HepG2 (cell line): ENCODE results near the gene MYL4. TPM values are rescaled to one million over a fixed set of nuclear protein-coding genes. Genes with fewer than 3 reads are reported as not detected.

Source experiments
- ATAC-seq: fragments of 200-7000 bp; cut with Tn5 transposase; 3 replicates; pipeline ENCODE4 v1.9.1; 2020; ENCODE audit warnings: mild to moderate bottlenecking, moderate library complexity
- BruUV-seq: library from RNA; stranded (reverse); fragments of 400-500 nt; replicated peaks from 2 replicates; lab custom pipeline; 2021; lab: Mats Ljungman, UMichigan
- CTCF ChIA-PET: fragments of 300-600 bp; formaldehyde crosslinking; extraction: SDS; loops from one replicate; lab custom pipeline; 2021; ENCODE audit warnings: low total read pairs, inconsistent platforms, low intra/inter-chr PET ratio; lab: Yijun Ruan, JAX
- POLR2A ChIA-PET: fragments of 350-600 bp; sonication (Branson Sonifier 250); formaldehyde crosslinking; loops from one replicate; lab custom pipeline; 2020; ENCODE audit warnings: antibody characterized with exemption, inconsistent platforms; lab: Yijun Ruan, JAX
- DNase-seq: peaks from one replicate; pipeline ENCODE4 v3.0.0-alpha.2; 2015; ENCODE audit warnings: low spot score
- FAIRE-seq: peaks from 3 replicates; lab custom pipeline; 2011; peaks lifted over from hg19 to GRCh38; lab: Jason Lieb, UNC
- H2AFZ ChIP-seq: one replicate; pipeline ENCODE4 v1.6.1; 2011; ENCODE audit warnings: low read length, inconsistent platforms
- H3K27ac ChIP-seq: fragments of 300-600 bp; 3 replicates; pipeline ENCODE4 v1.8.0; 2011; ENCODE audit warnings: mixed run types, mild to moderate bottlenecking, mixed read lengths, low read length, inconsistent platforms; ENCODE audit not compliant: insufficient read depth; ENCODE audit errors: extremely low read length
- H3K27me3 ChIP-seq, 2 experiments: fragments of 200-600 bp in 1 of 2; 2 replicates in 1 of 2; 3 replicates in 1 of 2; pipeline versions ENCODE4 v1.6.0 to v1.8.0; 2011; ENCODE audit warnings: low read length in 2 of 2, mild to moderate bottlenecking in 2 of 2, moderate library complexity in 2 of 2, inconsistent platforms in 1 of 2; ENCODE audit not compliant: insufficient read depth in 2 of 2, control insufficient read depth in 1 of 2
- H3K36me3 ChIP-seq, 2 experiments: fragments of 200-600 bp in 1 of 2; replicated peaks in 1 of 2; 2 replicates in 1 of 2; 3 replicates in 1 of 2; pipeline versions ENCODE4 v1.5.1 to v1.8.0; 2011; ENCODE audit warnings: low read length in 2 of 2, inconsistent platforms in 1 of 2; ENCODE audit not compliant: insufficient read depth in 2 of 2, control insufficient read depth in 1 of 2
- H3K4me1 ChIP-seq: 2 replicates; pipeline ENCODE4 v1.5.1; 2012; ENCODE audit warnings: low read length, inconsistent platforms; ENCODE audit not compliant: insufficient read depth
- H3K4me2 ChIP-seq: 2 replicates; pipeline ENCODE4 v1.6.0; 2011; ENCODE audit warnings: low read depth, low read length, inconsistent platforms
- H3K4me3 ChIP-seq, 3 experiments: fragments of 200-600 bp in 1 of 3; sonication (generic), shearing (Covaris generic) in 1 of 3; replicated peaks in 1 of 3; 2 replicates each; pipeline ENCODE4 v1.5.1; 2011 to 2016; ENCODE audit warnings: low read length in 3 of 3, inconsistent platforms in 2 of 3, low read depth in 2 of 3, mild to moderate bottlenecking in 2 of 3, control low read depth in 1 of 3, mixed read lengths in 1 of 3; ENCODE audit not compliant: insufficient read depth in 1 of 3
- H3K79me2 ChIP-seq: one replicate; pipeline ENCODE4 v1.6.1; 2011; ENCODE audit warnings: low read length, inconsistent platforms; ENCODE audit not compliant: insufficient read depth
- H3K9ac ChIP-seq: 2 replicates; pipeline ENCODE4 v1.6.0; 2011; ENCODE audit warnings: mild to moderate bottlenecking, low read depth, low read length, inconsistent platforms; ENCODE audit not compliant: insufficient read depth
- H3K9me3 ChIP-seq: 2 replicates; pipeline ENCODE4 v1.5.1; 2012; ENCODE audit warnings: mild to moderate bottlenecking, low read length
- H4K20me1 ChIP-seq: 2 replicates; pipeline ENCODE4 v1.6.0; 2011; ENCODE audit warnings: inconsistent platforms, mild to moderate bottlenecking, low read length, moderate library complexity; ENCODE audit not compliant: insufficient read depth
- CREBL2 ChIP-seq: sonication (generic); formaldehyde crosslinking; IDR thresholded peaks from 2 replicates; pipeline ENCODE4 v1.8.1; 2023; ENCODE audit warnings: missing genetic modification reagents, mild to moderate bottlenecking, borderline replicate concordance
- FOXP4 ChIP-seq: sonication (generic); formaldehyde crosslinking; IDR thresholded peaks from 2 replicates; pipeline ENCODE4 v1.4.0; 2020; ENCODE audit warnings: missing genetic modification reagents
- NR3C1 ChIP-seq: sonication (generic); formaldehyde crosslinking; IDR thresholded peaks from 2 replicates; pipeline ENCODE4 v1.4.0; 2020; ENCODE audit warnings: missing genetic modification reagents
- RARG ChIP-seq: sonication (generic); formaldehyde crosslinking; IDR thresholded peaks from 2 replicates; pipeline ENCODE4 v1.4.0; 2020; ENCODE audit warnings: low read depth, mild to moderate bottlenecking, missing genetic modification reagents
- ZC3H13 ChIP-seq: sonication (generic); formaldehyde crosslinking; IDR thresholded peaks from 2 replicates; pipeline ENCODE4 v1.8.1; 2023; ENCODE audit warnings: mild to moderate bottlenecking, missing genetic modification reagents, moderate library complexity
- ZNF101 ChIP-seq: sonication (generic); formaldehyde crosslinking; IDR thresholded peaks from 2 replicates; pipeline ENCODE4 v1.4.0; 2020; ENCODE audit warnings: mild to moderate bottlenecking, low read depth, missing genetic modification reagents, borderline replicate concordance
- ZNF207 ChIP-seq: fragments of 450-650 bp; IDR thresholded peaks from 2 replicates; pipeline ENCODE4 v1.6.1; 2016; ENCODE audit warnings: antibody characterized with exemption, borderline replicate concordance
- ZNF441 ChIP-seq: sonication (generic); formaldehyde crosslinking; IDR thresholded peaks from 2 replicates; pipeline ENCODE4 v1.7.0; 2021; ENCODE audit warnings: missing genetic modification reagents, borderline replicate concordance
- in situ Hi-C: cut with HindIII; loops from 2 replicates; pipeline ENCODE4 v1.10.0; 2017; ENCODE audit warnings: low pct_unique_long_range_greater_than_20kb; ENCODE audit not compliant: extremely low pct_ligation_motif_present
- intact Hi-C: fragments of 100-400 bp; cut with micrococcal nuclease; formaldehyde crosslinking; loops from one replicate; pipeline ENCODE4 v1.10.0; 2022; ENCODE audit not compliant: unreplicated experiment
- polyA plus RNA-seq, 8 experiments: library from polyadenylated mRNA; depleted of rRNA in 3 of 8; stranded (reverse) in 7 of 8; unstranded in 1 of 8; fragments of >200 nt; fragmentation: Illumina TruSeq in 4 of 8; extraction: Trizol in 4 of 8; gene quantifications; 2 replicates each; pipeline versions ENCODE4 v1.2.1 to v1.2.3, GENCODE V29; 2011 to 2016; ENCODE audit warnings: low read depth in 4 of 8, missing spikeins in 1 of 8, mixed read lengths in 1 of 8; ENCODE audit not compliant: insufficient read depth in 1 of 8
- total RNA-seq, 5 experiments: library from RNA; depleted of rRNA; stranded (reverse); fragments of >200 nt; fragmentation: Illumina TruSeq; extraction: Trizol; gene quantifications; 2 replicates each; pipeline ENCODE4 v1.2.3, GENCODE V29; 2016; ENCODE audit warnings: low read depth in 1 of 5

The MYL4 gene
- total and polyA plus RNA-seq, 2 of the 13 experiments (the other 11 are each of a cell fraction or from before 2014, with no cell fraction given): not detected

- Histone ChIP-seq H3K79me2 (no peaks in the 10 kb centered on the region), H3K27me3 (0 out of 5 replicates have a peak, but pooled peaks cover 0 to 4% of the 10 kb centered on the region in 2 experiments), H3K9ac (no peak overlapping the region), H3K4me2 (no peak overlapping the region)
- TF ChIP-seq NR3C1 (CRISPR knock-in tag) (no peak), ZNF441 (no peak), ZNF101 (CRISPR knock-in tag) (no peak), CREBL2 (CRISPR knock-in tag) (no peak), ZC3H13 (no peak), ZNF207 (no peak), FOXP4 (CRISPR knock-in tag) (no peak), RARG (CRISPR knock-in tag) (no peak)
- TF ChIP-seq, all 625 proteins: peak for 0
- intact Hi-C loops: no loop called here
- H4K20me1 ChIP-seq: no peaks in the 10 kb centered on the region
- ATAC-seq: no peak
- H3K36me3 ChIP-seq: no peaks in the 10 kb centered on the region
- no peak for DNase-seq
- BruUV-seq: no TSS peak
- ChIA-PET POLR2A (interaction anchor here (0.7 kb wide), 1 partner anchor 9 kb away, joined by 3 read pairs; the partner anchor contains the start of gene CDC27), CTCF (no interaction called here)
- in situ Hi-C loops: no loop called here
- H3K4me1 ChIP-seq: peaks cover 5% of the 10 kb centered on the region; the same call in 1 of the 2 replicates
- no peak overlapping the region for H2AFZ ChIP-seq
- H3K4me3 ChIP-seq: no peak overlapping the region
- H3K9me3 ChIP-seq: no peaks in the 10 kb centered on the region
- H3K27ac ChIP-seq: no peak overlapping the region
- no peak for FAIRE-seq
Measured at GRCh38 chr17:47197821-47198220, 11.3 kb upstream of the MYL4 start.
